Right lobe of liver (tissue), 4 donors: ENCODE measurements around the gene SGPP2.

Source experiments
- POLR2A ChIP-seq: fragments of 450-650 bp; IDR thresholded peaks from one replicate; pipeline ENCODE4 v1.6.1; 2017; ENCODE audit warnings: antibody characterized with exemption, mild to moderate bottlenecking
- TF ChIP-seq, protein P1 (sequence below), 4 donors: fragments of 200-600 bp in 3 of 4; fragments of 450-650 bp in 1 of 4; IDR thresholded peaks; one replicate each; pipeline versions ENCODE4 v1.5.1 to v1.8.0; 2016 to 2022; ENCODE audit warnings: antibody characterized with exemption in 4 of 4, mild to moderate bottlenecking in 2 of 4
- donor health status: DM: no; HTN: no; CAD: no.
- donor health status: DM: no; HTN: no; CAD: no.
- donor health status: DM: no; HTN: yes; CAD: no.

DNA sequence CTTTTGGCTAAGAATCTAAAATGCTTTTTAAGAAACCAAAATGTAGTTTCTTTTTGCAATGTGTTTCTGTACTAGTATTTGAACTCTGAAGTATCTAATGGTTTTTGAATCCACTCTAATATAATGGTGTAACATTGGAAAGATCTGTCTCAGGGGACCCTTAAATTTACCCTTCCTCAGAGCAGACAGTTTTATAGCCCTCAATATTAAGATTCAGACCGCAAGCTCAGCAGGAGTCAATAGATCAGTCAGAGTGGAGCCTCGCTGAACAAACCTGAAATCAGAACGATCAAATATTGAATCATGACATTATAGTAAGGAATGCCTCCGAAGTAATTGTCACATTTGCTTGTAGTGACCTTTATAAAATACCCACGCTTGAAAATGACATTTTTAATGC is 18.3 kb downstream of the SGPP2 start:
- TF ChIP-seq, protein P1, sequence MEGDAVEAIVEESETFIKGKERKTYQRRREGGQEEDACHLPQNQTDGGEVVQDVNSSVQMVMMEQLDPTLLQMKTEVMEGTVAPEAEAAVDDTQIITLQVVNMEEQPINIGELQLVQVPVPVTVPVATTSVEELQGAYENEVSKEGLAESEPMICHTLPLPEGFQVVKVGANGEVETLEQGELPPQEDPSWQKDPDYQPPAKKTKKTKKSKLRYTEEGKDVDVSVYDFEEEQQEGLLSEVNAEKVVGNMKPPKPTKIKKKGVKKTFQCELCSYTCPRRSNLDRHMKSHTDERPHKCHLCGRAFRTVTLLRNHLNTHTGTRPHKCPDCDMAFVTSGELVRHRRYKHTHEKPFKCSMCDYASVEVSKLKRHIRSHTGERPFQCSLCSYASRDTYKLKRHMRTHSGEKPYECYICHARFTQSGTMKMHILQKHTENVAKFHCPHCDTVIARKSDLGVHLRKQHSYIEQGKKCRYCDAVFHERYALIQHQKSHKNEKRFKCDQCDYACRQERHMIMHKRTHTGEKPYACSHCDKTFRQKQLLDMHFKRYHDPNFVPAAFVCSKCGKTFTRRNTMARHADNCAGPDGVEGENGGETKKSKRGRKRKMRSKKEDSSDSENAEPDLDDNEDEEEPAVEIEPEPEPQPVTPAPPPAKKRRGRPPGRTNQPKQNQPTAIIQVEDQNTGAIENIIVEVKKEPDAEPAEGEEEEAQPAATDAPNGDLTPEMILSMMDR (IDR thresholded peaks at IDR 0.05): no peak
- no peak for TF ChIP-seq POLR2A
